ENCODE data around the gene HSFX4.
"Not testable (repeated sequence)": the region's sequence is repeated elsewhere in the genome, so short reads cannot be mapped to it uniquely, and the experiment has no call there.

The HSFX4 gene, protein sequence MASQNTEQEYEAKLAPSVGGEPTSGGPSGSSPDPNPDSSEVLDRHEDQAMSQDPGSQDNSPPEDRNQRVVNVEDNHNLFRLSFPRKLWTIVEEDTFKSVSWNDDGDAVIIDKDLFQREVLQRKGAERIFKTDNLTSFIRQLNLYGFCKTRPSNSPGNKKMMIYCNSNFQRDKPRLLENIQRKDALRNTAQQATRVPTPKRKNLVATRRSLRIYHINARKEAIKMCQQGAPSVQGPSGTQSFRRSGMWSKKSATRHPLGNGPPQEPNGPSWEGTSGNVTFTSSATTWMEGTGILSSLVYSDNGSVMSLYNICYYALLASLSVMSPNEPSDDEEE

GRCh38 chrX:149929400-149929799 lies at the start of gene HSFX4:
HSFX4 (plus strand) TSS chrX:149929573; CDS start chrX:149929645, 72 bp downstream.
- not testable (repeated sequence) for H3K4me3 ChIP-seq; H3K9ac ChIP-seq (ENCODE audit: insufficient read length); H3K27ac ChIP-seq; DNase-seq (ENCODE audit: low read depth, low spot score); H3K36me3 ChIP-seq (ENCODE audit: insufficient read depth, low read length); H3K9me3 ChIP-seq (ENCODE audit: low read depth, low read length)

- no peak for DNase-seq (ENCODE audit: low read depth, low spot score)
- Histone ChIP-seq H3K9ac (ENCODE audit: insufficient read length) (no peak within 1 kb of the TSS), H3K27ac (no peak within 1 kb of the TSS), H3K9me3 (ENCODE audit: low read depth, low read length) (no peaks in the 10 kb centered on the region), H3K36me3 (ENCODE audit: insufficient read depth, low read length) (no peaks in the 10 kb centered on the region), H3K4me3 (no peak within 1 kb of the TSS)
- TF ChIP-seq EZH2 (IDR thresholded peaks at IDR 0.05): no peak
- no peak for TF ChIP-seq POLR2AphosphoS5 (IDR thresholded peaks at IDR 0.05; ENCODE audit: borderline replicate concordance, low read depth, low read length)
- TF ChIP-seq FOXP2 (optimal IDR thresholded peaks at IDR 0.05; ENCODE audit: control extremely low read depth, extremely low read length, insufficient read depth): no peak
Observed at GRCh38 chrX:149881081-149881711, 48.2 kb upstream of the HSFX4 start, which contains the start of gene MAGEA8. MAGEA8 (plus strand) TSS chrX:149881183; CDS start chrX:149884273, 3,090 bp downstream.

DNA sequence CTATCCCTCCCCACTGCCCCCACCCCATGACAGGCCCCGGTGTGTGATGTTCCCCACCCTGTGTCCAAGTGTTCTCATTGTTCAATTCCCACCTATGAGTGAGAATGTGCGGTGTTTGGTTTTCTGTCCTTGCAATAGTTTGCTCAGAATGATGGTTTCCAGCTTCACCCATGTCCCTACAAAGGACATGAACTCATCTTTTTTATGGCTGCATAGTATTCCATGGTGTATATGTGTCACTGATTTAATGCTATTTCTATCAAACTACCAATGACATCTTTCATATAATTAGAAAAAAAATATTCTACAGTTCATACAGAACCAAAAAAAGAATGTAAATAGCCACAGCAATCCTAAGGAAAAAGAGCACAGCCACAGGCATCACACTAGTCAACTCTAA lies 38.5 kb upstream of the HSFX4 start:
- DNase-seq (ENCODE audit: low read depth, low spot score): not testable (repeated sequence)

DNA sequence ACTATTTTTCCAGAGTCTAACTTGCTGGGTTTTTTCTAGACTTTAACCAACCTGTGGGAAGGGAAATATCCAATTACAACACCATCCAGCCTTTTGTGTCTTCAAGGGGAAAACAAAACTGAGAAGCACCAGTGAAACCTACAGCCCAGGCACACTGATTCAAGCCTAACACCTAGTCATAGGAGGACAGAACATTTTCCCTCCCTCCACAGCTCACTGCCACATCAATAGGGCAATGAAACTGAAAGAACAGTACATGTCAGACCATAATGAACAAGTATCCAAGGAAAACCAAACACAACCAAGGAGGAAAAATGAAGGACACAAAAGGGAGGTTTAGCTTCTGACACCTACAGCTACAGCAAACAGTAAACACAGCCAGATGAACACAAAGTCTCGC lies 30.8 kb upstream of the HSFX4 start:
- Histone ChIP-seq H3K27ac (no peak overlapping the region), H3K36me3 (ENCODE audit: insufficient read depth, low read length) (no peaks in the 10 kb centered on the region), H3K9me3 (ENCODE audit: low read depth, low read length) (no peaks in the 10 kb centered on the region), H3K4me3 (no peak overlapping the region), H3K9ac (ENCODE audit: insufficient read length) (no peak overlapping the region)
- DNase-seq (ENCODE audit: low read depth, low spot score): no peak
- no peak for TF ChIP-seq EZH2 (IDR thresholded peaks at IDR 0.05)
- no peak for TF ChIP-seq POLR2AphosphoS5 (IDR thresholded peaks at IDR 0.05; ENCODE audit: borderline replicate concordance, low read depth, low read length)
- no peak for TF ChIP-seq FOXP2 (optimal IDR thresholded peaks at IDR 0.05; ENCODE audit: control extremely low read depth, extremely low read length, insufficient read depth)

More for the DNA sequence above, 38.5 kb upstream of the HSFX4 start:
- H3K4me3 ChIP-seq; H3K27ac ChIP-seq; H3K9me3 ChIP-seq (ENCODE audit: low read depth, low read length); H3K9ac ChIP-seq (ENCODE audit: insufficient read length); H3K36me3 ChIP-seq (ENCODE audit: insufficient read depth, low read length): not testable (repeated sequence)

DNA sequence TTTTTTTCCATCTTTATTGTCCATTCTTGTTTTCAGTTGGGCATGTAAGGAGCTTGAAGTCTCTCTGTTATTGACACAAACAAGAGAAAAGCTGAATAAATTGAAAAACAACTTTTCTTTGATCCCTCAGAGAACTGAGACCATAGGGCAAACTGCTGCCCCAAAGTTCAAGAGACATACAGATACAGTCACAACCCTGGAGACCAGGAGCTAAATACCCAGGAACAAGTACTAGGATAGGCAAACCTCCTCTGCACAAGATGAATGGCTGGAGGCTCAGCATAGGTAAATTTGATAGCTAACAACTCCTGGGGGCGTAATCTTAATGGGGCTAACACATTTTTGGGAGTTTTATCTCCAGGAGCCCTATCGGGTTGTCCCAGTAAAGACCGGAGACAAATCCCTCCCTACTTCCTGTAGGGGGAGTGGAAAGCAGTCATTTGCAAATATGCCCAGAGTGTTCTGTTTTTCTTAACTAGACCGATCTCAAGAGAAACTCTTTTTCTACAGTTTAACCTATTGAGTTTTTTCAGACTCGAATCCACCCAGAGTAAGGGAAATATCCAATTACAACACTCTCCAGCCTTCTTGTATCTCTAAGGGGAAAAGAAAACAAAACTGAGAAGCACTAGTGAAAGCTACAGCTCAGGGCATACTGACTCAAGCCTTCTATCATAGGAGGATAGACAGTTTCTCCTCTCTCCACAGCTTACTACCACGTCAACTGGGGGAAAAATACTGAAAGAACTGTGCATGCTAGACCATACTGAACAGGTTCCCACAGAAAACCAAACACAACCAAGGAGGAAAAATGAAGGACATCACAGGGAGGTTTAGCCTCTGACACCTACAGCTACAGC lies 25.3 kb upstream of the HSFX4 start:
- Histone ChIP-seq H3K27ac (no peak overlapping the region), H3K36me3 (ENCODE audit: insufficient read depth, low read length) (no peaks in the 10 kb centered on the region), H3K4me3 (no peak overlapping the region), H3K9ac (ENCODE audit: insufficient read length) (no peak overlapping the region), H3K9me3 (ENCODE audit: low read depth, low read length) (no peaks in the 10 kb centered on the region)
- TF ChIP-seq EZH2 (IDR thresholded peaks at IDR 0.05): no peak
- DNase-seq (ENCODE audit: low read depth, low spot score): no peak

DNA sequence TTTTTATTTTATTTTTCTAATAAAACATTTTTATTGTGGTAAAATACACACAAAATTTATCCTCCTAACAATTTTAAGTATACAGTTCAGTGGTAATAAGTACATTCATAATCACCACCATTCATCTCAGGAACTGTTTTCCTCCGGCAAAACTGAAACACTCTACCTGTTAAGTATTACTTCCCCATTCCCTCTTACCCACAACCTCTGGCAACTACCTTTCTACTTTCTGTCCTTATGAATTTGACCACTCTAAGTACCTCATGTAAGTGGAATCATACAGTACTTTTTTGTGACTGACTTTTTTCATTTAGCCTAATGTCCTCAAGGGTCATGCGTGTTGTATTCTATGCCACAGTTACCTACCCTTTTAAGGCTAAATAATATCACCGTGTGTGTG lies 21.1 kb upstream of the HSFX4 start:
- Histone ChIP-seq H3K9ac (ENCODE audit: insufficient read length) (no peak overlapping the region), H3K27ac (no peak overlapping the region), H3K9me3 (ENCODE audit: low read depth, low read length) (no peaks in the 10 kb centered on the region), H3K36me3 (ENCODE audit: insufficient read depth, low read length) (no peaks in the 10 kb centered on the region), H3K4me3 (no peak overlapping the region)
- no peak for TF ChIP-seq EZH2 (IDR thresholded peaks at IDR 0.05)
- no peak for TF ChIP-seq POLR2AphosphoS5 (IDR thresholded peaks at IDR 0.05; ENCODE audit: borderline replicate concordance, low read depth, low read length)
- no peak for TF ChIP-seq FOXP2 (optimal IDR thresholded peaks at IDR 0.05; ENCODE audit: control extremely low read depth, extremely low read length, insufficient read depth)
- no peak for DNase-seq (ENCODE audit: low read depth, low spot score)

- H3K9me3 ChIP-seq (ENCODE audit: low read depth, low read length): no peaks in the 10 kb centered on the region
- H3K27ac ChIP-seq: no peak overlapping the region
- no peak overlapping the region for H3K9ac ChIP-seq (ENCODE audit: insufficient read length)
- no peak for TF ChIP-seq POLR2AphosphoS5 (IDR thresholded peaks at IDR 0.05; ENCODE audit: borderline replicate concordance, low read depth, low read length)
- no peak for TF ChIP-seq FOXP2 (optimal IDR thresholded peaks at IDR 0.05; ENCODE audit: control extremely low read depth, extremely low read length, insufficient read depth)
- TF ChIP-seq EZH2 (IDR thresholded peaks at IDR 0.05): no peak
- no peak overlapping the region for H3K4me3 ChIP-seq
- DNase-seq (ENCODE audit: low read depth, low spot score): no peak
- H3K36me3 ChIP-seq (ENCODE audit: insufficient read depth, low read length): no peaks in the 10 kb centered on the region
Observed at GRCh38 chrX:149908727-149909126, 20.6 kb upstream of the HSFX4 start.

- H3K9me3 ChIP-seq (ENCODE audit: low read depth, low read length): no peaks in the 10 kb centered on the region
- H3K9ac ChIP-seq (ENCODE audit: insufficient read length): no peak overlapping the region
- no peak for DNase-seq (ENCODE audit: low read depth, low spot score)
- H3K4me3 ChIP-seq: no peak overlapping the region
- H3K36me3 ChIP-seq (ENCODE audit: insufficient read depth, low read length): no peaks in the 10 kb centered on the region
- no peak overlapping the region for H3K27ac ChIP-seq
- TF ChIP-seq FOXP2 (optimal IDR thresholded peaks at IDR 0.05; ENCODE audit: control extremely low read depth, extremely low read length, insufficient read depth) (no peak), POLR2AphosphoS5 (IDR thresholded peaks at IDR 0.05; ENCODE audit: borderline replicate concordance, low read depth, low read length) (no peak), EZH2 (IDR thresholded peaks at IDR 0.05) (no peak)
Observed at GRCh38 chrX:149909324-149910177, 19.8 kb upstream of the HSFX4 start.

Measured in SK-N-MC (cell line).